C4-2B (cell line): Measurements from ENCODE around the gene KDM3B.
"Not testable (repeated sequence)": the region's sequence is repeated elsewhere in the genome, so short reads cannot be mapped to it uniquely, and the experiment has no call there.

ENCODE experiments used
- H3K27ac ChIP-seq: fragments of 450-650 bp; 2 replicates; pipeline ENCODE4 v1.5.1; 2017
- CTCF ChIP-seq: fragments of 450-650 bp; conservative IDR thresholded peaks from 2 replicates; pipeline ENCODE4 v1.5.1; 2017; ENCODE audit warnings: mild to moderate bottlenecking
- ZFX ChIP-seq: fragments of 450-650 bp; IDR thresholded peaks from 2 replicates; pipeline ENCODE4 v1.6.1; 2017

KDM3B gene

GRCh38 chr5:138471052-138471361 is 118.5 kb downstream of the KDM3B start:
- no peak for TF ChIP-seq CTCF
- TF ChIP-seq ZFX, result no peak

GRCh38 chr5:138472353-138472752 is 119.9 kb downstream of the KDM3B start:
- no peak for TF ChIP-seq CTCF
- no peak for TF ChIP-seq ZFX
- H3K27ac ChIP-seq, result no peak overlapping the region

More at GRCh38 chr5:138471052-138471361, 118.5 kb downstream of the KDM3B start:
- H3K27ac ChIP-seq, result no peak overlapping the region

GRCh38 chr5:138473151-138473550 is 120.7 kb downstream of the KDM3B start:
- not testable (repeated sequence) for H3K27ac ChIP-seq

GRCh38 chr5:138476918-138477317 is 124.4 kb downstream of the KDM3B start:
- no peak for TF ChIP-seq ZFX
- no peak overlapping the region for H3K27ac ChIP-seq

GRCh38 chr5:138482638-138483037 is 130.2 kb downstream of the KDM3B start:
- no peak overlapping the region for H3K27ac ChIP-seq
- TF ChIP-seq CTCF, result no peak
- TF ChIP-seq ZFX, result no peak
